AG04450 (cell line): ENCODE measurements around the gene TBL2. TPM values are rescaled to one million over a fixed set of nuclear protein-coding genes. Genes with fewer than 3 reads are reported as not detected.
"Not testable (repeated sequence)": the region's sequence is repeated elsewhere in the genome, so short reads cannot be mapped to it uniquely, and the experiment has no call there.

Source experiments
- CTCF ChIA-PET: fragments of 300-600, 350-600 bp; formaldehyde crosslinking; extraction: SDS; loops from one replicate; lab custom pipeline; 2022; ENCODE audit warnings: antibody characterized with exemption, inconsistent platforms; lab: Charles Lee
- POLR2A ChIA-PET: fragments of 350-600 bp; formaldehyde crosslinking; extraction: SDS; loops from one replicate; lab custom pipeline; 2021; ENCODE audit warnings: antibody characterized with exemption, inconsistent platforms; lab: Yijun Ruan, JAX
- DNase-seq: peaks from one replicate; pipeline ENCODE4 v3.0.0-alpha.2; 2011; ENCODE audit warnings: low read depth, low spot score
- H3K27ac ChIP-seq: one replicate; pipeline ENCODE4 v1.5.1; 2012; ENCODE audit warnings: low read depth, low read length, control low read depth
- H3K27me3 ChIP-seq: one replicate; pipeline ENCODE4 v1.6.0; 2012; ENCODE audit warnings: low read length; ENCODE audit not compliant: control insufficient read depth, insufficient read depth
- H3K4me3 ChIP-seq: 2 replicates; pipeline ENCODE4 v1.5.1; 2011; ENCODE audit warnings: mild to moderate bottlenecking, low read depth, low read length, control low read depth
- H3K9me3 ChIP-seq: 2 replicates; pipeline ENCODE4 v1.5.1; 2012; ENCODE audit warnings: low read length; ENCODE audit not compliant: control insufficient read depth, insufficient read depth
- polyA plus RNA-seq: library from polyadenylated mRNA; depleted of rRNA; stranded (reverse); fragments of >200 nt; gene quantifications from 2 replicates; pipeline ENCODE4 v1.2.3, GENCODE V29; 2011
- TF ChIP-seq, protein P1 (sequence below): IDR thresholded peaks from 2 replicates; pipeline ENCODE4 v1.5.1; 2011; ENCODE audit warnings: low read depth, low read length, control low read depth, inconsistent platforms

The TBL2 gene
- polyA plus RNA-seq, 1 experiment, result 34.7 TPM

DNA sequence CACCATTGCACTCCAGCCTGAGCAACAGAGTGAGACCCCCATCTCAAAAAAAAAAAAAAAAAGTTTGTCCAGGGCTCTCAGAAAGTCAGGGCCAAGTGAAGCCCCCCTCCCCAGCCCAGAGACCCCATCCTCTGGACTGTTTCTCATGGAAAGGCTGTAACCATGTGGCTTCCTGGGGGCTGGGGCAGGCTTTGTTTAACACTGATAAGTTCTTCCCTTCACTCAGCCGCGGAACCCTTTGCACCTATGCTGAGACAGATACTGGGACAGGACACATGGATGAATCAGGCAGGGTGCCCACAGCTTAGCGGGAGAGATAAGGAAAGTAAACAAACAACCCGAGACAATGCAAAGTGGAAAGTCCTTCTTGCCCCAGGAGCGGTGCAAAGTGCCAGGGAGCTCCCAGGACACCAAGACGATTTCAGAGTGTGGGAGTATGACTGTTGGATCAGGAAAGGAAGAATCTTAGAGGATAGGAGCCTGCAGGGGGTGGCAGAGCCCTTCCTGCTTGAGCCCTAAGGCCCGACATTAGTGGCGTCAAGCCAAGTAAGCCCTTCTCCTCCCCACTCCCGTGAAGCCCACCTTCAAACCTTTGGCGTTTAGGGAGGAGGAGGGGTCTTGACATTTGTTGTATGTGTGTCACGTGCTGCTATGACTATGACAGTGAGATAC lies 34.4 kb upstream of the TBL2 start:
- POLR2A ChIA-PET, result interaction anchor here (0.6 kb wide), 1 partner anchor 92 kb away, joined by 18 read pairs; no protein-coding TSS in a partner anchor
- no peak overlapping the region for H3K4me3 ChIP-seq
- CTCF ChIA-PET, result interaction anchor here (0.5 to 2.2 kb wide), 6 partner anchors 17 to 122 kb away, joined by 4 to 10 read pairs (median 6); partner anchors contain the start of gene TBL2
- peaks cover 9% of the 10 kb centered on the region for H3K27me3 ChIP-seq
- TF ChIP-seq, protein P1, sequence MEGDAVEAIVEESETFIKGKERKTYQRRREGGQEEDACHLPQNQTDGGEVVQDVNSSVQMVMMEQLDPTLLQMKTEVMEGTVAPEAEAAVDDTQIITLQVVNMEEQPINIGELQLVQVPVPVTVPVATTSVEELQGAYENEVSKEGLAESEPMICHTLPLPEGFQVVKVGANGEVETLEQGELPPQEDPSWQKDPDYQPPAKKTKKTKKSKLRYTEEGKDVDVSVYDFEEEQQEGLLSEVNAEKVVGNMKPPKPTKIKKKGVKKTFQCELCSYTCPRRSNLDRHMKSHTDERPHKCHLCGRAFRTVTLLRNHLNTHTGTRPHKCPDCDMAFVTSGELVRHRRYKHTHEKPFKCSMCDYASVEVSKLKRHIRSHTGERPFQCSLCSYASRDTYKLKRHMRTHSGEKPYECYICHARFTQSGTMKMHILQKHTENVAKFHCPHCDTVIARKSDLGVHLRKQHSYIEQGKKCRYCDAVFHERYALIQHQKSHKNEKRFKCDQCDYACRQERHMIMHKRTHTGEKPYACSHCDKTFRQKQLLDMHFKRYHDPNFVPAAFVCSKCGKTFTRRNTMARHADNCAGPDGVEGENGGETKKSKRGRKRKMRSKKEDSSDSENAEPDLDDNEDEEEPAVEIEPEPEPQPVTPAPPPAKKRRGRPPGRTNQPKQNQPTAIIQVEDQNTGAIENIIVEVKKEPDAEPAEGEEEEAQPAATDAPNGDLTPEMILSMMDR, result peak; percentile 28
- no peaks in the 10 kb centered on the region for H3K9me3 ChIP-seq
- DNase-seq, result no peak
- H3K27ac ChIP-seq, result no peak overlapping the region

DNA sequence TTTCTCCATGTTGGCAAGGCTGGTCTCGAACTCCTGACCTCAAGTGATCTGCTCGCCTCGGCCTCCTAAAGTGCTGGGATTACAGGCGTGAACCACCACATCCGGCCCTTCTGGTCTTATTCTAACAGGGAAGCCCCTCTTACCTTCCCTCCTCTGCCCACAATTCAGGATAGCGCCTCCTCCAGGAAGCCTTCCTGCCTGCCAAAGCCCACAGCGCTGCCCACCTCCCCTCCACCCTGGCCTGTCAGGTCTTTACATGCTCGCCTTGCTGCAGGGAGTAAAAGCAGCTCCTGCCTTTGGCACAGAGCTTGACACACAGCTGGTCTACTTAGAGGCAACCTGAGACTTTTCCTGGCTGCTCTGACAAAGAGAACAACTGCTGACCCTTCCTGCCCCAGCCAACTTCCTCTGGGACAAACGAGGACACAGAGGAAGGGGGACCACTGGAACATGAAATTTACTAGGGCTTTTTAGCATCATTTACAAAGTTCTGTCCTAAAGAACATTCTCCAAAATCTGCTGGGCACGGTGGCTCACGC lies 32.7 kb upstream of the TBL2 start:
- no peak for DNase-seq
- H3K27me3 ChIP-seq, result peaks cover 7% of the 10 kb centered on the region
- H3K27ac ChIP-seq, result no peak overlapping the region
- H3K9me3 ChIP-seq, result no peaks in the 10 kb centered on the region
- POLR2A ChIA-PET, result no interaction called here
- no peak overlapping the region for H3K4me3 ChIP-seq
- TF ChIP-seq, protein P1, result no peak
- CTCF ChIA-PET, result interaction anchor here (2.2 kb wide), 1 partner anchor 114 kb away, joined by 5 read pairs; no protein-coding TSS in a partner anchor

DNA sequence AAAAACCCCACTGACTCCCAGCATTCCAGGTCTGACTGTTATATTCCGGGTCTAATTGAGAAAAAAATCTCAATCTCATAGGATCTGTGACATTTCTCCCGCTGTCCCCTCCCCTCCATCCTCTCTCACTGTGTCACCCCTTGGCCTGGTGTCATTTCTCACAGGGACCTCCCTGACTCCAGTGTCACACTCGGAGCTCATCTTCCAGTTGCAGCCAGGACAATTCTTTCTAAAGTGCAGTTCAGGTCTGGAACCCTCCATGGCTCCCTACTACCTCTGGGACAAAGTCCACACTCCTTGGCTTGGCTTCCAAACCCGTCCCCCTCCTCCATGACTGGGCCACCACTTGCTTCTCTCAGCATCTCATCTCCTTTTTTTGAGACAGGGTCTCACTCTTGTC lies 31.7 kb upstream of the TBL2 start:
- peaks cover 12% of the 10 kb centered on the region for H3K27me3 ChIP-seq

DNA sequence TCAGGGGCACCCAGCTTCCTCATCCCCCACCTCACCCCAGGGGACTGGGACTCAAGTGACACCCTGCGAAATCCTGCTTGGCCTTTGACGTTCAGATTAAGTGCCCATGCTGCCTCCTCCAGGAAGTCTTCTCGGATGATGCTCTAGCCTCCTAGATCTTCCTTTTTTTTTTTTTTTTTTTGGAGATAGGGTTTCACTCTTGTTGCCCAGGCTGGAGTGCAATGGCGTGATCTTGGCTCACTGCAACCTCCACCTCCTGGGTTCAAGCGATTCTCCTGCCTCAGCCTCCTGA lies 29.3 kb upstream of the TBL2 start:
- not testable (repeated sequence) for H3K27me3 ChIP-seq, DNase-seq, H3K4me3 ChIP-seq, H3K9me3 ChIP-seq, H3K27ac ChIP-seq
- CTCF ChIA-PET, result interaction anchor here (0.6 to 6.2 kb wide), 32 partner anchors 9 to 419 kb away, joined by 3 to 93 read pairs (median 6); partner anchors contain the start of genes ABHD11, STX1A and VPS37D
- POLR2A ChIA-PET, result interaction anchor here (1.0 kb wide), 1 partner anchor 60 kb away, joined by 4 read pairs; the partner anchor contains the start of gene VPS37D

More for the DNA sequence above, 31.7 kb upstream of the TBL2 start:
- Histone ChIP-seq H3K4me3 (no peak overlapping the region), H3K27ac (no peak overlapping the region), H3K9me3 (no peaks in the 10 kb centered on the region; the same call in 1 of the 2 replicates)
- CTCF ChIA-PET, result interaction anchor here (2.2 kb wide), 1 partner anchor 115 kb away, joined by 5 read pairs; no protein-coding TSS in a partner anchor
- TF ChIP-seq, protein P1, result no peak
- POLR2A ChIA-PET, result no interaction called here
- no peak for DNase-seq

DNA sequence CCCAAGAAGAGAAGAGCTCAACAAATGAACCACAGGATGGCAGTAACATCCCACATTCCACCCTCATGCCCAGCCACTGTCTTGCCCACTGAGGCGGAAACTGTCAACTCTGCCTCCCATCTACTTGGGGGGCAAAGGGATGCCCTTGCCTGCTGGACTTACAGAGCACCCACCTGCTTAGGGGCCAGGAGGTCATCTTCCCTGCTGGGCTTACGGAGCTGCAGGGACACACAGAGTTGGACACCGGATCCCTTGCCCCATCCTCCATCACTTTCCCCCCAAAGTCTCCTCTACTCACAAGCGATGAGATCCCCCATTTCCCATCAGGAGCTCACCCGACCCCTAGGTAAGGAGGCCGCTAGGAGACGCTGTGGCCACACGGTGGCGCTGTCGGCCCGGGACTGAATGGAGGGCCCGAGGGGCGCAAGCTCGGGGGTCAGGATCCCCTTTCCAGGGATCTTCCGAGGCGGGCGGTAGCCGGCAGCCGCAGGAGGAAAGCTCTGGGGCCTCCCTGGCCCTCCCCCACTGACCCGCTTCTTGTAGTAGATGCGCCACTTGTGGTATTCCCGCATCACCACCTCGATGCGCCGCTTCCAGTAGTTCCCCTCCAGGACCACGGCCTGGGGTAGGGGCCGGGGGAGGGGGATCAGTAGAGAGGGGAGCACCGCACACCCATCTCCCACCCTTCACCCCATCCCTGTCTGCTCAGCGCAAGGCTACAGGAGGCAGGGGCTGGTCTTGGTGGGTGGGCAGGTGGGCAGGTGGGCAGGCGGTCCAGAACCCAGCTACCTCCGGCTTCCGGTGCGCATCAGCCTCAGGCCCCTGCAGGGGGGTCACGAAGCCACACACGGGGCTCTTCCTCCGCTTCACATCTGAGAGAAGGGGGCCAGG lies 28.7 kb upstream of the TBL2 start:
- POLR2A ChIA-PET, result interaction anchor here (0.6 to 1.4 kb wide), 5 partner anchors 9 to 118 kb away, joined by 3 to 7 read pairs (median 3); partner anchors contain the start of genes STX1A, TBL2 and VPS37D
- H3K27me3 ChIP-seq, result peaks cover 9% of the 10 kb centered on the region
- no peak overlapping the region; the same call in 1 of the 2 replicates for H3K4me3 ChIP-seq
- DNase-seq, result no peak
- CTCF ChIA-PET, result interaction anchor here (0.5 to 6.2 kb wide), 40 partner anchors 9 to 420 kb away, joined by 3 to 93 read pairs (median 5); partner anchors contain the start of genes ABHD11, STX1A and VPS37D
- TF ChIP-seq, protein P1, result peak; percentile 95
- H3K9me3 ChIP-seq, result no peaks in the 10 kb centered on the region; the same call in 1 of the 2 replicates
- no peak overlapping the region for H3K27ac ChIP-seq
